IPS DF 4.7 (cell line): ENCODE results near the gene COL6A1.
"Not testable (repeated sequence)": the region's sequence is repeated elsewhere in the genome, so short reads cannot be mapped to it uniquely, and the experiment has no call there.

ENCODE experiments used
- DNase-seq: peaks from one replicate; pipeline ENCODE4 v3.0.0-alpha.2; 2013; ENCODE audit warnings: low spot score; ENCODE audit errors: extremely low read depth

Gene COL6A1

GRCh38 chr21:46027851-46028493, 46.4 kb downstream of the COL6A1 start:
- DNase-seq: no peak

- no peak for DNase-seq
Observed at GRCh38 chr21:46028573-46029091, 47.1 kb downstream of the COL6A1 start.

GRCh38 chr21:46029186-46029924, 47.8 kb downstream of the COL6A1 start:
- DNase-seq: no peak

GRCh38 chr21:46031484-46031883, 49.9 kb downstream of the COL6A1 start:
- DNase-seq: no peak

- no peak for DNase-seq
Observed at GRCh38 chr21:46032100-46032499, 50.5 kb downstream of the COL6A1 start.

GRCh38 chr21:46033410-46034400, 52.1 kb downstream of the COL6A1 start:
- no peak for DNase-seq

- DNase-seq: no peak
Observed at GRCh38 chr21:46035809-46036695, 54.5 kb downstream of the COL6A1 start.

GRCh38 chr21:46036696-46037330, 55.2 kb downstream of the COL6A1 start:
- DNase-seq: no peak

- no peak for DNase-seq
Observed at GRCh38 chr21:46037331-46038325, 56.1 kb downstream of the COL6A1 start.

- DNase-seq: no peak
Observed at GRCh38 chr21:46038341-46038829, 56.8 kb downstream of the COL6A1 start.

- DNase-seq: no peak
Observed at GRCh38 chr21:46038871-46039397, 57.4 kb downstream of the COL6A1 start.

GRCh38 chr21:46039891-46040660, 58.5 kb downstream of the COL6A1 start:
- no peak for DNase-seq

- no peak for DNase-seq
Observed at GRCh38 chr21:46040707-46041106, 59.1 kb downstream of the COL6A1 start.

- no peak for DNase-seq
Observed at GRCh38 chr21:46041183-46041582, 59.6 kb downstream of the COL6A1 start.

- DNase-seq: no peak
Observed at GRCh38 chr21:46045154-46045553, 63.6 kb downstream of the COL6A1 start.

- no peak for DNase-seq
Observed at GRCh38 chr21:46046471-46046870, 64.9 kb downstream of the COL6A1 start.

GRCh38 chr21:46046906-46047305, 65.3 kb downstream of the COL6A1 start:
- DNase-seq: not testable (repeated sequence)
